Mesenteric fat pad (tissue), 1 donor: ENCODE results near the gene TRIM27. TPM values are rescaled to one million over a fixed set of nuclear protein-coding genes. Genes with fewer than 3 reads are reported as not detected.
"Not testable (repeated sequence)": the region's sequence is repeated elsewhere in the genome, so short reads cannot be mapped to it uniquely, and the experiment has no call there.

Experiments
- DNase-seq: peaks from one replicate; pipeline ENCODE4 v3.0.0-alpha.2; 2020; ENCODE audit warnings: low spot score
- total RNA-seq: library from RNA; stranded (reverse); fragmentation: NEBNext Ultra II Directional; extraction: Animal tissue kit (Norgen Biotek cat#: 25700); gene quantifications from one replicate; pipeline ENCODE4 v1.2.1, GENCODE V29; 2021
- donor health status: DM: yes; HTN: yes; CAD: no.

Gene TRIM27
- total RNA-seq, 1 donor from 2014 or later = 39.6 TPM

DNA sequence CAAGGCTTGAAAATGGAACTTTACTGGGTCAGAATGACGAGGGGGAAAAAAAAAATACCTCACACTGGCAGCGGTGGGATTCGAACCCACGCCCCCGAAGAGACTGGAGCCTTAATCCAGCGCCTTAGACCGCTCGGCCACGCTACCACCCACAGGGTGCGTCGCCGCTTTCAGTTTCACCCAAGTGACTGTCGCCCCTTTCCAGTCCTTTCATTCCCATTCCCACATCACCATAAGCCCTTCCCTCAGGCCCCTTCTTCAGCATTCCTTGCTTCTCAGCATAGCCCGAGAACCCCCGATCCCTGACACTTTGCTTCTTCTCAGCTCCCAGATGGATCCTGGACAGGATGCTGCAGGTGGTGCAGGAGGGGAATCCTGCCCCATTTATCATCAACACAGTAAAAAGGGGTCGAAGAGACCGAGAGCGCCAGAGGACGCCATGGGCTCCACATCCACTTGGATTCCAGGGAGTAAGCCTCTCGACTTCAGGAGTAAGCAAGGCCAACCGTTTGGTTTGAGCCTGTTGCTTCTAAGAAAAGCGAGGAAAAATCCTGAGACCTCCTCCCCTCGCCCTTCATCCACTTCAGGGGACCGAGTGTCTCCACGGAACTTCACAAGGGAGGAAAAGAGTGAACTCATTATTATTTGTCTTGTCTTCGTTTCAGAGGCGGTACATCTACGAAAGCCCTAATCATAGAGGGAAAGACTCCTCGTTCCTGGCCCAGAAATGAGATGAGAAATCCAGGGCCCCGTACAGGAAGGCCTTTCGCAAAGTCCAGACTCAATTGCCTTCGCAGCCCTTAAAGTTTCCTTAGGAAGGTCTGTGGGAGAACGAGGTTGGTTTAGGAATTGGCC, 20.0 kb upstream of the TRIM27 start:
- DNase-seq = no peak

DNA sequence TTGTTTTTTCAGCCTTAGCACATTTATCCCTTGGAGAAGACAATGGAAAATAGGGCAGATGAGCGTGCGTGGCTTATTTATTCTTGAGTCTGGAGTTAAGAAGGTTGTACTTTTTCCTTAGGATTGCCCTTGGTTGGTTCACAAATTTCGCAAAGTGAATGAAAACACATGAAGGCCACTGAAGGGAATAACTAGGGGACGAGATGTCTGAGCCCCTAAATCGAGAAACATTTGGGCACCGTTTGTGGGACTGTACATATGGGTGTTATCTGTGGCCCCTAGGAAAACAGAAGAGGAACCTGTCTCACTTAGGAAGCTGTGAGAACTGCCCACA, 19.4 kb upstream of the TRIM27 start:
- DNase-seq = no peak

DNA sequence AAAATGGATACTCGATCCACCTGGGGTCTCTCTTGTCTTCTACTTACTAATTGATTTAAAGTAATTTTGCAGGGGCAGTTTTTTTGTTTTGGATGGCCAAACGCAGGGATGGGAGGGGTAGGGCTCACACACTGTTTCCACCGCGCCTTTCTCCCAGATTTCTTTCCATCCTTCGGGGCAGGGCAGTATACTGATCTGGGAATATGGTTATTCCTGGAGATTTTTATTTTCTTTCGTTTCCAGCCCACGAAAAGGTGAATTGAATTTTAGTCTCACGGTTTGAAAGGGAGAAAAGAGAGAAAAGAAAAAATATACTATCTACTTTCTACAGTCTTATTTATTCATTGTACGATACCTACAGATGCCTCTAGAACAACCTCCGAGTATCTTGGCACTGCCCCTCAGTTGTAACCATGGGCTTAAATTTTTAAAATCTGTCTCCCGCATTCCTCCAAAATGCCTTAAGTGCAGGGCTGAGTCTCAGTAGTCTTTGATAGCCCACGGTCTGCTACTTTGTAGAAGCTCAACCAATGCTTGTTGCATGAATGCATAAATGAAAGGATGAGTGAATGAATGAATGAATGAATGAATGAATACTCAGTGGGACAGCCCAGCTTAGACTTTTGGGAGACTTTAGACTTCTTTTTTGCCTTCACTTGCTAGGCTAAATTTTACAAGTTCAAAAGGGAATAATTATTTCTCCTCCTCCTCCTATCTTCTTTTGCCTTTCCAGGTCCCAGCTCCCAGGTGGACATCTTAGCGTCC, 18.1 kb upstream of the TRIM27 start:
- DNase-seq = no peak

DNA sequence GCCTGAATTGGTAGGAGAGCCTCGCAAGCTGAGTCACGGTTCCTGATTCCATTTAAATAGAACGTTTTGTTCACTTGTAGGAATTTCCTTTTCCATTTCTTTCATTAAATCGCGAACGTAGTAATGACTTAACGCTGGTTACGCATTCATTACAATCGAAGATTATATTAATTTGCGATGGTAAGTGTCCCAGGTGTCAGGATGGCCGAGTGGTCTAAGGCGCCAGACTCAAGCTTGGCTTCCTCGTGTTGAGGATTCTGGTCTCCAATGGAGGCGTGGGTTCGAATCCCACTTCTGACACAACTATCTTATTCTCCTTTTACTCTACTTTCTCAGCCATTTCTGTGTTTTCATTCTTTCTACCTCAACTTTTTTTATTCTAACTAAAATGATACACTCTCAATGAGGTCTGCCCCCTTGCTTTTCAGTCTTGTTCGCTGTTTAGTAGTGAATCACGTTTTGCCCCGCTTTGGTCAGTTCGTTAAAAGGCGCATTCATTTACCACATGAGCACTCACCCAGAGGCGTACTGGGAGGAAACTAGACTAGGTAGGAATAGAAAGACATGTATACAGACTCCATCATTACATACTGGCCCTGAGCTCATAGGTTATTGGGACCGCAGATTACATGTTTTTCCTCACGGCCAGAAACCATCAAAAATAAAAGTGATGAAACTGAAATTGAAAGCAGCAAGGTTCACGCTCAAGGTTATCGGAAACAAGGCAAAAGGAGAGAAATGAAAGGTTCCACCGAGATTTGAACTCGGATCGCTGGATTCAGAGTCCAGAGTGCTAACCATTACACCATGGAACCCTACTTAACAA, 17.3 kb upstream of the TRIM27 start:
- DNase-seq = no peak

DNA sequence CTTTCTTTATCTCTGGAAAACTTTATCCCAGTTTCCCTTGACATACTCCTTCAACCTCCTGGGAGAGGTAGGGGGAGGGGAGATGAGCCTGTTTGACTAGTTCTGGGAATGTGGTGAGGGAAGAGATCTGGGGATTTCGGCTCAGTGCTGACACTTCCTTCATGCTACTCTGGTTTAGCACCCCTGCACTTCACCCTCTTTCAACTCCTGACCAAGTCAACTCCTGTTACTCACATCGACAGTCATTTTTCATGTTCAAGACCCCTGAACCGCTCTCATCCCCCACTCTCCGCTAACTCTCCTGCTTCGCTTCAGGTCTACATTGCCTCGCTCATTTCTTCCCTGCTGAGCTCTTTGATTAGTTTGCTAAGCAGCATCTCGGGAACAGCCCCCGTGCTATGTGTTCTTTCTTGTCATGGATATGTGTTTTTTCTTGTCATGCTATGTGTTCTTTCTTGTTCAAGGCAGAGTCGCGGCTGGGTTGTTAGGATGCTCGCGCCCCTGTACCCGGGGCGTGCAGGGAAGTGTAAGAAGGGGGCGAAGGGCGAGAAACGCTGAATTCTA, 16.6 kb upstream of the TRIM27 start:
- no peak for DNase-seq

DNA sequence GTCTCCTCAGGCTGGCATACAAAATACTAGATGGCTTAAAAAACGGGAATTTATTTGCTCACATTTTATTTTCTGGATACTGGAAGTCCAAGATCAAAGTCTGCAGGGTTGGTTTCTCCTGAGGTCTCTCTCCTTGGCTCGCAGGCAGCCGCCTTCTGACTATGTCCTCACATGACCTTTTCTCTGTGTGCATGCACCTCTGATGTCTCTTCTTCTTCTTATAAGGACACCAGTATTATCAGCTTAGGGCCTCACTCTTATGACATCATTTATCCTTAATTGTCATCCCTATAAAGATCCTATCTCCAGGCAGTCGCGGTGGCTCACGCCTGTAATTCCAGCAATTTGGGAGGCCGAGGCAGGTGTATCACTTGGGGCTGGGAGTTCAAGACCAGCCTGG, 9.3 kb upstream of the TRIM27 start:
- no peak for DNase-seq

DNA sequence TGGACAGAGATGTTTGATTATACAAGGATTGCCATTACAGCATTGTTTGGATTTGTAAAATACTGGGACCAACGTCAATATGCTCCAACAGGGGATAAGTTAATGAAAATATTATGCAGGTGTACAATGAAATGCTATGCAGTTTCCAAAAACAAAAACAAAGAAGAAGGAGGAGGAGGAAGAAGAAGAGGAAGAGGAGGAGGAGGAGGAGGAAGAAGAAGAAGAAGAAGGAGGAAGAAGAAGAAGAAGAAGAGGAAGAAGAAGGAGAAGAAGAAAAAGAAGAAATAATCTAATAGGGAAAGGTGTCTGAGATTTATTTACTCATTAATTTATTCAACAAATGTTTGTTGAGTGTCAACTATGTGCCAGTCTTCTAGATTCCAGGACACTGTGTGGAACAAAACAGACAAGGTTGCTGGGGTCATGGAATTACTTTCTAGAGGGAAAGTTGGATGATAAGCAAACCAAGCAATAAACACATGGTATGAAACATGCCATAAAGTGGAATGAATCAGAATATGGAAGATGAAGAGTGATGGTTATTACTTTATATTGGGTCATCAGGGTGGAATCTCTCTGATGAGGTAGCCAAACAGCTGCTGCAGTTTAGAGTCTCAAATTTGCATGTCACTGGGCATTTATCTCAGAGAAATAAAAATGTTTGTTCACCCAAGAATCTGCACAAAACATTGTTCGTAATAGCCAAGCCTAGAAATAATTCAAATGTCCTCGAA, 6.3 kb upstream of the TRIM27 start:
- no peak for DNase-seq

DNA sequence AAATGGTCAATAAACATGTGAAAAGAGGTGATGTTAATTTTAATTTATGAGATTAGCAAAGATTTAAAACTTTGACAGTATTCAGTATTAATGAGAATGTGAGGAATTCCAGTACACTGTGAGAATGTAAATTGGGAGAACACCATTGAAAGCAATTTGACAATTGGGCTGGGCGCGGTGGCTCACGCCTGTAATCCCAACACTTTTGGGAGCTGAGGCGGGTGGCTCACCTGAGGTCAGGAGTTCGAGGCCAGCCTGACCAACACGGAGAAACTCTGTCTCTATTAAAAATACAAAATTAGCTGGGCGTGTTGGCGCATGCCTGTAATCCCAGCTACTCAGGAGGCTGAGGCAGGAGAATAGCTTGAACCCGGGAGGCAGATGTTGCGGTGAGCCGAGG, 5.6 kb upstream of the TRIM27 start:
- DNase-seq = not testable (repeated sequence)

DNA sequence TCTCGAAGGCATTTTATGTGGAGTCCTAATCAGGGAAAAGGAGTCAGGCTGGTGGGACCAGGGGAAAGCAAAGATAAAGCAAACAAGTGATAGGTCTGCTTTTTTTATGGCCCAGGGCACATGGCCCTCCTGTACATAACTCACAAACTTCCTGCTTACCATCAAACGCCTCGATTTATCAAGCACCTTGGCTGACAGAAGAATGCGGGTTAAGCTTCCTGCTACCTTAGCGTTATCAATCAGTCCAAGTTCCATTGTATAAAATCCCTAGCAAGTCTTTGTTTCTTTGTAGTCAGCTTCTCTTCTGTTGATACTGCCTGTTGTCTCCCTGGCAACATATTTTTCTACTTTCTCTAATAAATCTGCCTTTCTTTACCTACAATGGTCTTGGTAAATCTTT, 4.1 kb upstream of the TRIM27 start:
- no peak for DNase-seq

DNA sequence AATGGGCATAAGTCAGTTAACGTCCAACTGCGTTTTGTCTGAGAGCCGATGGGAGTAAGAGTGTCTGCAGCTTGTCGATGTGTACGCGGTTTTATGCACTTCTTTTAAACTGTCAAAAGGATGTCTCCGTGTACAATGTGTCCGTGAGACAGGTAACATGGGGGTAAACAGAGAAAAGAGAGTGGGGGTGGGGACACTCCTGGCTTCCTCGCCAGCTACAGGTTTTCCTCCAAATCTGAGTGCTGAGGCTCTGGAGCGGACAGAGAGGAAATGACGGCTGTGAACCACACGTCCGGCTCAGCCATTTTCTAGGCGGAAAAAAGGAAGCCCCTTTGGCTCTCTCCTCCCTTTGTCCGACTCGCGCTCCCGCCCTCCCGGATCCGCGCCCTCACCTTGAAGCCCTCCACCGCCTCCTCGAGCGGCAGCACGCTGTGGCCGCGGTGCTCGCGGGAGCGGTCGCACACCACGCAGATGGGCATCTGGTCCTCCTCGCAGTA, 916 bp downstream of the TRIM27 start:
- no peak for DNase-seq

DNA sequence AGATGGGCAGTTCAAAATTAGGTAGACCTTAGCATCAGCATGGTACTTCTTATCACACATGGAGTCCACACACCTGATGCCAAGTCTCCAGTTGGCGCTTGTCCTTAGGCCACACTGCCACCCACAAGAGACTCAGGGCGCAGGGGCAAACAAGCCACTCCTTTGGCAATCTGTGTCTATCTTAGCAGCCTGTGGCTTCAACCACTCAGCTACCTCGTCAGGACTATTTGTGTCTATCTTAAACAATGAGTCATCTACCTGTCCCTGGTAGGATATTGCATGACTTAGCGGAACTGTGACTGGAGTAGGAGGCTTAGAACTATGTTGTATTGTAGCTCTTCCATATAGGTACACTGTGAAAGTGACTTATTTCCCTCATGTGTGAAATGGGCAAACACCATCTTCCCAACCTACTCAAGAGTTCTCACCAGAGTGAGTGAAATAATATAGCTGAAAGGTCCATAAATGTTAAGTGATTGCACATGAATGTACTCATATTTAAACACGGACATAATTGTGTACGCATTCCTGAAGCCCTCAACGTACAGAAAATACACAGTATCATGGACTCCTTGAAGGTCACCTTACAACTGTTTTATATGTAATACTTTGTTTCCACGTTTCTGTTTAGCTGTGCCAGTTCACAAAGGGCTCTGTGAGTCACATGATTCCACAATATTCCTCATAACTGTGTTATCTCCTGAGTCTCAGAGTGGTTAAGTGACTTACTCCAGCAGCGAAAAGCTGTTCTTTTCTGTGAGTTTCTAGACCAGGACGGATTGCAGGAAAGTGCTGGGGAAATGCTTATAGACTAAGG, 1.6 kb downstream of the TRIM27 start:
- no peak for DNase-seq

DNA sequence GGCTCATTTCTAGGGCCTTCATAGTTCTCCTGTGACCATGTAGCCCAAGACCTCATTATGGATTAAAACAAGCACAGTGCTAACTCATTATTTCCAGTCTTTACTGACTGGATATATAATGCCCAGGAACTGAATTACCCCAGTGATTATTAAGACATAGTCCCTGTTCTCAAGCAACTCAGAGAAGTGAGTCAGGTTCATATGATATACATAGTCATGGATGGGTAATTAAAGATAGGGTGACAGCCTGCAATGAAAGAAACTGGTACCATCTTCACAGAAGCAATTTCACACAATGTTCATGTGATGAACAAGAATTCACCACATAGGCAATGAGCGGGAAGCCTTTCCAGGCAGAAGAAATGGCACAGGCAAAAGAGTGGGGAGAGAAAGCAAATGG, 3.5 kb downstream of the TRIM27 start:
- no peak for DNase-seq

DNA sequence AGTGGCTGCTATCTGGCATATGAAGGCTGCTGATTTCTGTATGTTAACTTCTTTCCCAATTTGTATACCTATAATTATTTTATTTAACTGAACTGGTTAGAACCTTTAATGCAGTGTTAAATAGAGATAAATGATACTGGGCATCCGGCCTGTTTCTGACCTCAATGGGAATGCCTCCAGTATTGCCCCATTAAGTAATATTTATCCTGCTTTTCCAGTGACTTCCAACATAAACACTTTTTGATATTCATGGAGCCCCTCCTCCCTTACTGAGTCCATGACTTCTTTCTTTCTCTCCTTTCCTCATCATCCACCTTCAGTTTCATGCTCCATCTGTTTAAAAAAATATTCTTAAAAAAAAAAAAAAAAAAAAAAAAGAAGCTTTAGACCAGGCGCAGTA, 8.8 kb downstream of the TRIM27 start:
- DNase-seq = no peak

DNA sequence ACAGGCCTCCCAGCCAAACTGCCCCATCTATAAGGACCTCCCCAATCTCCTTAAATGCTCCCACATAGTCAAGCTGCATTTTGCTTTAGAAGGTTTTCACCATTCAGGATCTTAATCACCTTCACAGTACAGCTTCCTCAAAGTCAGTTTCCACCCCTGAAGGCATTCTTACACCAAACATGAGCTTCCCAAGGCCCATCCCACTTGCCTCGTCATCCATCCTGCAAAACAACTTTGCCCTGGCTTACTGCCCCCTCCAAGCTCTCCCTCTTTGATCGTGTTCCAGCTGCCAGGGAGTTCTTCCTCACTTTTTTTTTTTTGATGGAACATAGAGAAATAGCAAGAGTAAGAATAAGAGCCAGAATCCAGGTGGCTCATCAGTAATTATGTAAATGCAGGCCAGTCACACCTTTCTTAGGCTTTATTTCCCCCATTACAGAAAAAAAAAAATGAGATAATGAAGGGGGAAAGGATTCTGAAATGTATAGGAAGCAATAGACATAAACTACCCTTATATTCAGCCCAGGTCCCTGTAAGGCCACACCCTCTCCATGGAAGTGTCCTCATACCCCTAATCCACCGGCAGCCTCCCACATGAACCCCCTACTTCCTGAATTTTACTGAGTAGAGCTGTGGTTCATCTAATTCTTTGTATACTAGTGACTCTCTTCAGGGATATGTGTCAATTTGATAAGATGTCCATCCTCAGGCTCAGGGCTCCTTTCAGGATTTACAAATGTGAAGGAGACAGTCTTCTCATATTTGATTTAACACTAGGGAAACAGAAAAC, 12.7 kb downstream of the TRIM27 start:
- no peak for DNase-seq

DNA sequence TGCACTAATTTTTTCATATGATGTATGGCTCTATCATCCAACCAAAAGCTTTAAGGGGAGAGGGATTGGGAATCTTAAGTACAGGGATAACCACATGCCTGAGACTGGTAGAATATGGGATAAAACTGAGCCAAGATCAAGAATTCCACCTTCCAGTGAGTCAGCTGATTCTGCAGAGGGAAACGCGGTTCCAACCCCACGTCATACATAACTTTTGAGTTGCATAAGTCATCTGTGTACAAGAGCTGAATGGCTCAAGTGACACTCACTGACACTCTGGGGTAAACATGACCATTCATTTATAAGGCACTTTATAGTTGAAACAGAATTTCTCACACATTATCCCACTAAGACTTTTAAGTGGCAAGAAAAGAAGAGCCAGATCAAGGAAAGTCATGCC, 16.4 kb downstream of the TRIM27 start:
- no peak for DNase-seq

DNA sequence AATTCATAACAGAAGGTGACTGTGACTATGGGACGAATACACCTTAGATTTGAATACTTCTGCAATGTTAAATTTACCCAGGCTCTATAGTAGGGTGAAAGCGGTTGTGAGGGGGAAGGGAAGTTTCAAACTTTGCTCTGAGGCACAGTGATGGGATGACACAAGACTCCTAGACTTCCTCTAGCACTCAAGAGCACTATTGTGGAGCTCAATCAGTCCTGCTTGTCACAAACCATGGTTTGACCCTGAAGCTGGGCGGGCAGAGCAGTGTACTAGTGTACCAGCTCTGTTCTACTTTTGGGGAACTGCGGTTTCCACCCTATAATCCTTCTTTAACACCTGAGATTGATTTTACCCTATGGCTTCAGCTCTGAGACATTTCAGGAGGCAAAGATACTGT, 17.1 kb downstream of the TRIM27 start:
- DNase-seq = no peak

DNA sequence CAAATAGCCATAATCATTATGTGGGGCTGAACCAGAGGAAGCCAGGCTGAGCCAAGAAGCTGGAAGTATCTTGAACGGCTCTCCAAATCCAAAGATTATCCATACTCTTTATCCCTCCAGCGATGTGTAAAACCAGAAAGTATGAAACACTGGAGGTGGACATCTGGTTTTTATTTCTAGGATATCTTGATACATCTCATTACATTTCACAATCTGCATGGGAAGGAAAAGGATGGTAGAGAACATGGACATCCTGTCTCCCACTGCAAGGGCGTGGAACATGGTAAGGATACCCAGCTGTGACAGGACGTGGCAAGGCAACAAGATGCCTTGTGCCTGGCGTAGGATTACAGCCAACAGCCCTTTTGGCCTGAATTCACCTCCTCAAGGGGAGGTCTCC, 20.1 kb downstream of the TRIM27 start:
- DNase-seq = no peak

DNA sequence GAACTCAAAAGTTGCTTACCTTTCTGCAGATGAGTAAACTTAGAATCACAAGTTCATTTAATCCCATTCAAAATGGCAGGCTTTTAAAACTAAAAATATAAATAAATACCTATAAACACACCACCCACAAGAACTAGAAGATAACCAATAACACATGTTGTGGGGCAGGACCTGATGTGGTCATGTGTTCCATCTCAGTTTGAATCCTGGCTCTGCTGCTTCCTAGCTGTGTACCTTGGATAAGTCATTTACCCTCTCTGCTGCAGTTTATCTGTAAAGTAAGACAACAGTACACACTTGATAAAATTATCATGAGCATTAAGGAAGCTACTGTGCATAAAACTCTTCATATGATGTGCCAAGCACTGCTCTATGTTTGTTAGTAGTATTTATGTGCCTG, 22.0 kb downstream of the TRIM27 start:
- DNase-seq = no peak
